GM19324 (cell line): Measurements from ENCODE around the gene USP34.
A peak's percentile ranks its signal among the peaks of the same experiment; 100 is the strongest.
"Not testable (repeated sequence)": the region's sequence is repeated elsewhere in the genome, so short reads cannot be mapped to it uniquely, and the experiment has no call there.

Experiments used
- ATAC-seq: cut with Tn5 transposase; IDR thresholded peaks from one replicate; pipeline ENCODE4 v1.9.1; 2021; ENCODE audit warnings: mild to moderate bottlenecking, moderate library complexity; ENCODE audit not compliant: unreplicated experiment, low FRiP score

USP34 gene

DNA sequence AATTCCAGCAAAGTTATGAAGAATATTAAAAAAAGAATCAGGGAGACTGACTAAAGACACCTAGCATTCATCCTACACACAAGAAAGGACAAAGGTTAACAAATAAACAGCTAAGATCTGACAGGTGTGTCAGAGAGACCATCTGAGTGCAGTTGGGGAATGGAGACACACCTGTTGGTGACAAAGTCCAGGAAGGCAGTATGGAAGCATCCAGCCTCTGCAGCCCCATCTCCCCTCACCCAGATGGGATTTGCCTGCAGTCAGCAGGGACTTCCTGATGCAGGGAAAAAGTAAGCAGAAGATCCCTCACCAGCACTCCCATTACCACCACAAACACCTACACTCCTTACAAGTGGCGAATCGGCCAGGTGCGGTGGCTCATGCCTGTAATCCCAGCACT is 37.9 kb downstream of the USP34 start:
- ATAC-seq, result no peak

DNA sequence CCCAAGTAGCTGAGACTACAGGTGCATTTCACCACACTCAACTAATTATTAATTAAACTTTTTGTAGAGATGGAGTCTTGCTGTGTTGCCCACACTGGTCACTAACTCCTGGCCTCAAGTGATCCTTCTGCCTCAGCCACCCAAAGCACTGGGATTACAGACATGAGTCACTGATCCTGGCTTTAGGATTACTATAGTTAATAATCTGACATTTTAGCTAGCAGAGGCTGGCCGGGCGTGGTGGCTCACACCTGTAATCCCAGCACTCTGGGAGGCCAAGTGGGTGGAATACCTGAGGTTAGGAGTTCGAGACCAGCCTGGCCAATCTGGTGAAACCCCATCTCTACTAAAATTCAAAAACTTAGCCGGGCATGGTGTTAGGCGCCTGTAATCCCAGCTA is 39.5 kb downstream of the USP34 start:
- no peak for ATAC-seq

DNA sequence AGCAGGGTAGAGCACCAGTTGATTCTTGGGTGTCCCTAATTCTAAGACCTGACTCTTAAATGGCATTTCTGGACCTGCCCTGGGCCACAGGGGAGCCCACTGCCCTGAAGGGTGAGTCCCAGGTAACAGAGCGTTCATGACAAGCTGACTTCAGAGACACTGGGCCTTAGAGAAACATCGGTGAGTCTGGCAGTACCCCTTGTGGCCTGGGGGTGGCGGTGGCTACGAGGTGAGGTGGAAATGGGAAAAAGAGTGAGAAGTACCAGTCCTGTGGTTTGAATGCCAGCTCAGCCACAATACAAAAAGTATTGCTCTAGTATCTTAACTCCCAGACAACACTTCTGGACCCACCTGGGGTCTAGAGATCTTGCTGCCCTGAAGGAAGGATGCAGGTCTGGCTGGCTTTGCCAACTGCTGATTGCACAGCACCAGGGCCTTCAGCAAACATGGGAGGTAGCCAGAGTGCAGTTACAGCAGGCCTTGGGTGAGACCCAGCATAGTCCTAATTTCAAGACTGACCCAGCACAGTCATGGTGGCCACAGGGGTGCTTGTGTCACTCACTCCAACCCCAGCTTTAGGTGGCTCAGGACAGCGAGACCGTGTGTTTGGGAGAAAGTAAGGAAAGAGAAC is 44.5 kb downstream of the USP34 start:
- peak; percentile 75 for ATAC-seq

DNA sequence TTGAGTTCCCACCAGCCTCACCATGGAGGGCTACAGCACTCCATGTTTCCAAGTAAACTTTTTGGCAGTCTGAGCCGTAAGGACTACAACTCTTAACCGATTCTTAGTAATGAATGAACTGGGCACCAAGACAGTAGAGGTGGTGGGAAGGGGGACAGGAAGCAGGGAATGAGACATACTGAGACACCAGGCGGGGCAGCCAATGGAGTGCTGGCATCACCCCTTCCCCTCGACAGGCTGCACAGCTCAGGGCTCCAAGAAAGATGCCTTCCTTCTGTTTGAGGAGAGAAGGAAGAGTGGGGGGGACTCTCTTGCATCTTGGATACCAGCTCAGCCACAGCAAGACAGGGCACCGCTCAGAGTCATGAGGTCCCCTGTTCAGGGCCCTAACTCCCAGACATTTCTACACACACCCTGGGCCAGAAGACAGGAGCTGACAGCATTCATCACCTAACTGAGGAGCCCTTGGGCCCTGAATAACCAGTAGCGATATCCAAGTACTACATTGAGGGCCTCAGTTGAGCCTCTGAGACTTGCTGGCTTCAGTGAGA is 45.2 kb downstream of the USP34 start:
- no peak for ATAC-seq

DNA sequence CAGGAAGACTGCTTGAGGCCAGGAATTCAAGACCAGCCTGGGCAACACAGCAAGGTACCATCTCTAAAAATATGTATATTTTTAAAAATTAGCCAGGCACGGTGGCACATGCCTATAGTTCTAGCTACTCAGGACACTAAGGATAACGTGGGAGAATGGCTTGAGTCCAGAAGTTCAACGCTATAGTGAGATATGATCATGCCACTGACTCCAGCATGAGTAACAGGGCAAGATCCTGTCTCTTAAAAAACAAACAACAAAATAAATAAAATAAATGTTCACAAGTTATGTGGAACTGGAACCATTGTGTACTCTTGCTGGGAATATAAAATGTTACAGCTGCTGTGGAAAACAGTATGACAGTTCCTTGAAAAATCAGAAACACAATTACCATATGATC is 47.2 kb downstream of the USP34 start:
- ATAC-seq, result no peak

DNA sequence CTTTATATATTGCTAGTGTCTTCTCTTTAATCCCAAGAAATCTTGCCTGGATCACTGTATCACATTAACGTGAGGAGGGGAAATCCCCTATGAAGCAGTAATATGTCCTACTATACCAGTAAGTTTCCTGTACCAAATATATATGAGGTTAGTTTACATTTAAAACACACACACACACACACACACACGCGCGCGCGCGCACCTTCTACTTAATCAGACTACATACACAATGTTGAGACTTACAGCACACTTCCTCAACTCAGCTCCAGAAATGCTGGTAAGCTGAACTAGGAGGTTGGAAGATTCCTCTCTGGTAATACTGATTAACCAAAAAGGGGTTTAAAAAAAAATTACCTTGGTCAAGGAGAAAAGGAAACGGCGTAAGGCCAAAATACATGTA is 49.3 kb downstream of the USP34 start:
- ATAC-seq, result no peak

DNA sequence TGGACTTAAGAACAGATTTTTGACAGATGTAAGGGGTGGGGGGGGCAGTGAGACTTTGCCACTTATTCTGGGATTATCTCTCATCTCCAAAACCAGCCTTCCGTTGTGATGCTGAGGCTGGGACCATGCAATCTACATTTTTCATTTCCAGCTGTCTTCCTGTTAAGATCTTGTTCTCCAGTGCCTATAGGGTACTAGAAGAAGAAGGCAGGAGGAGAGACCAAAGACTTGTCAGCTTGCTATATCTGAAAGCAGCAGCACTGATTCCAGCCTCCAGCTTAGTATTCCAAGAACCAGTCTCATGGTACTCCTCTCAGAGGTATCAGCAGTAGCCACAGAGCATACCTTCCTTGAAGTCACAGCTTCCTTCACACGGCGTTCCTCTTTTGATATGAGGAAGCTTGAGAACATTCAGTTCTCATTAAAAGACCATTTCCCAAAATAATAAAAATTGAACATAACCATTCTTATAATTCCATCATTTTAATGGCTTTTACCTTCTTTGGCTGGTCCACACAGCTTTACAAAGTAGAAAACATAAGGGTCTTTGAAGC is 49.8 kb downstream of the USP34 start:
- ATAC-seq, result no peak

DNA sequence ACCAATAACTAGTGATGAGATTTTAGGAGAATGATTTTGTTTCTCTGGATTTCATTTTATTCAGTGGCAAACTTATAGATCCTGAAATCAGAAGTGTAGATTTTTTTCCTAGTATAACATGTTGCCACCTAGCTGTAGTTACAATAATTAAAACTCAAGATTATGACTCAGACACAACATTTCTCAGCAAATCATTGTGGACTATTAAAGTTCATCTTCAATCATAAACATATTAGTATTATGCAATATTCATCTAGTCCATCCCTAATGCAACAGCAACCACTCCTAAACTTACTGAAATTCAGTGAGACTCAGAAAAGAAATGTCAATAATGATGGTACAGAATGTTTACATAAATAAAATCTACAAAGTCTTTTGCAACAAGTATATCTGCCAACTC is 51.3 kb downstream of the USP34 start:
- no peak for ATAC-seq

DNA sequence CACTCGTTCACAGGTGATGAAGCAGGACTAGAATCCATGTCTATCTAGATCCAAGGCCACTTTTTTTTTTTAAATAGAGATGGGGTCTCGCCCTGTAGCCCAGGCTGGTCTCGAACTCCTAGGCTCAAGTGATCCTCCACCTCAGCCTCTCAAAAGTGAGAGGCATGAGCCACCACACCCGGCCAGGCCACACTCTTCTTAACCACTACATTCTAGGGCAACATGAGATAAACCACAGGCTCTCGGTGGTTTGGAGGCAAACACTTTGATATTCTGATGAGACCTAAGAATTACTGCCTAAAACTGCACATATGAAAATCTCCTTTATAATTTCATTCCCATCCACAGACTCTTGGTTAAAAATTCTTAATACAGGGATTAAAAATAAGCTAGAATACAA is 51.8 kb downstream of the USP34 start:
- no peak for ATAC-seq

DNA sequence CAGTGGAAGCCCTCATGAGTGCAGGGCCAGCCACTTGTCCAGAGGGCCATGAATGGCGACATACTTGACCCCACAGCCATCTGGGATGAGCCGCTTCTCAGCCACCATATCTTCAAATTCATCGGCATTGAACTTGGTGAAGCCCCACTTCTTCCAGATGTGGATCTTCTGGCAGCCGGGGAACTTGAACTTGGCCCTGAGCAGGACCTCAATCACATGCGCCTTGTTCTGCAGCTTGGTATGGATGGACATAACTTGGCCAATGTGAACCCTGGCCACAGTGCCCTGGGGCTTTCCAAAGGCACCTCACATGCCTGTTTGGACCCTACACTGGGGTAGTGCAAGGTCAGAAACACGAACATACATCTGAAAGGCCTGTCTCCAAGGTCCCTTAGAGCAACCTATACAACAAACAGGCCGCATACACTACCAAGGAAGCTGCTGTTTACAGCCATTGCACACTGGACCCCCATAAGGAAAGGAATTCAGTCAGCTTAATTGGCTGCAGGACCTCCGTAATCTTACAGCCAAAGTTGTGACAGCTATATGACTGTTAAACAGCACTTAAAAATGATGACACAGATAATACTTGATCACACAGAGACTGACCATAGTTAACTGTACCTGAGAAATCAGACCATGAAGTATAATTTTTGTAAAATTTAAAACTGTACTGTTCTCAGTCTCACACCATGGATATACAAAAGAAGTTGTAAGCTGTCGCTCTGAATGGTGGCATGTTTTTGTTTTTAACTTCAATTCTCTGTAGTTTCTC is 53.8 kb downstream of the USP34 start:
- no peak for ATAC-seq

DNA sequence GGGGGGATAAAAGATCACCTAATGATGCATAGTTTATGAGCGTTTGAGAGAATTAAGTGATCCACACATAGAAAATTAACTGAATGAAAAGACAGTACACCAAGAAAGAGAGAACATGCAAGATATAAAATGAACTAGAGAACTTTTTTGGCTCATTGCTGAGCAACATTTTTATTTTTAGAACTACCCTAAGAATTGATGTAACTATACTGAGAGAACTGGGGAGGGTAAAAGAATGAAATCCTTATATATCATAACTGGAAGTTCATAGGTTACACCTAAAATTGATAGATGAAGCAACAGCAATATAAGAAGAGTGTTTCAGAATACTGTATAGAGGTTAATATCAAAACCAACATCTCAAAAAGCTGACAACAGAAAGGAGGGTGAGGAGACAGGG is 55.6 kb downstream of the USP34 start:
- ATAC-seq, result no peak

DNA sequence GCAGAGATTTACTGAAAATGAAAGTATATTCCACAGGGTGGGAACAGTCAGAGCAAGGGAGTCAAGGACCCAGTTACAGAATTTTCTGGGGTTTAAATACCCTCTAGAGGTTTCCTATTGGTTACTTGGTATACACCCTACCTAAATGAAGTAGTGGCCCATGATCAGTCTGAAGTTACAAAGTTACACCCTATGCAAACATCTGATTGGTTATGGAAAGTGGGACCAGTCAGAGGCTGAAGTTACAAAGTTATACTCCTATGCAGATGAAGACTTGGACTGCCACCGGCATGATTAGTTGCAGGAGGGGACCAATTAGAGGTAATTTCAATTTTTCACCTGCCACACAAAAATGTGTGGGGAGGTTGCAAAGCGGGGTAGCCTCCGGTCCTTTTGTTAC is 56.2 kb downstream of the USP34 start:
- no peak for ATAC-seq

DNA sequence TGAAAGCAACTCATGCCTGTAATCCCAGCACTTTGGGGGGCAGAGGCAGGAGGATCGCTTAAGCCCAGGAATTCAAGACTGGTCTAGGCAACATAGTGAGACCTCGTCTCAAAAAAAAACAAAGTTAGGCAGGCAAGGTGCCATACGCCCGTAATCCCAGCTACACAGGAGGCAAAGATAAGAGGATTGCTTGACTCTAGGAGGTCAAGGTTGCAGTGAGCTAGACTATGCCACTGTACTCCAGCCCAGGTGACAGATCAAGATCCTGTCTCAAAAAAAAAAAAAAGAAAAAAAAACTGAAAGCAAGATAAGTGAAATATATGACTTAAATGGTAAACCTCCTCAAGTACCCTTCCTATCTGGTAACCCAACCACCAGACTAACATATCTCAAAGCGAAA is 59.8 kb downstream of the USP34 start:
- ATAC-seq, result no peak

DNA sequence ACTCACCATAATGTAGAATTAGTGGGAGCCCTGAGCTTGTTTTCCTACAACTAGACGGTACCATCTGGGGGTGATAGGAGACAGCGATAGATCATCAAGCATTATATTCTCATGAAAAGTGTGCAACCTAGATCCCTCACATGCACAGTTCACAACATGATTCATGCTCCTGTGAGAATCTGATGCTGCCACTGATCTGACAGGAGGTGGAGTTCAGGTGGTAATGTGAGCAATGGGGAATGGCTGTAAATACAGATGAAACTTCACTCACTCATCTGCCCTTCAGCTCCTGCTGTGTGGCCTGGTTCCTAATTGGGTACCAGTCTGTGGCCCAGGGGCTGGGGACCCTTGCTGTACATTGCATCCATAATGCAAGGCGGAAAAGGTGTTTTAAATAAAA is 60.7 kb downstream of the USP34 start:
- no peak for ATAC-seq

DNA sequence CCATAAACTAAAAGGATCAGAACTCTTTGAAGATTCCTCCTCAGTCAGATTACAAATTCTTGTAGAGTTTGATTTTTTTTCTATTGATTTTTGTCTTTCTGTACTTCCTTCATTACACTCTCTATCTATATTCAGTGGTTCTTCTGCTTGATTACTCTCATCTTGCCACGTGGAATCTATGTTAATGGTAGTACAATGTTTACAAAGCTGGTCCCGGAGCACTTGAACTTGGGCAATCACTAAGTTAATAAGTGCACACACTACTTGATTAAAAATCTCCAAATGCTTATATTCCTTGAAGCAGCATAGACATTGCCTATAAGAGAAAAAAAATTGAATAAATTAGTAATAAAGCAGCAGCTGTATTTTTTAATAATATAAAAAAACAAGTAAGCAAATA is 65.1 kb downstream of the USP34 start:
- ATAC-seq, result no peak

DNA sequence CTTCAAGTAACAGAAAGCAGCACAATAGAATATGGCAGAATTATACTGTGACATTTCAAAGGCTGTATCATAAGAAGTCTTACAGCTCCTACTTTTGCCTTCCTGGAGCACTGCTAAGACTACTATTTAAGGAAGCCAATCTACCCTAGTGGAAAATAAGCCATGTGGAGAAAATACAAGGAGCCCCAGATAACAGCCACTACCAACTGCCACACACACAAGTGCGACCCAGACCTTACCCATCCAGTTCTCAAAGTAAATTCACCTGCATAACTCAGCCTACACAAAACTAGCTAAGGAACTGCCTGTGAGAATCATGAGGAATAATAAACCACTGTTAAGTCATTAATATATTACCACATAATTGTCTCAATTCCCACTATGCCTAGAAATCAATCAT is 66.4 kb downstream of the USP34 start:
- ATAC-seq, result no peak

DNA sequence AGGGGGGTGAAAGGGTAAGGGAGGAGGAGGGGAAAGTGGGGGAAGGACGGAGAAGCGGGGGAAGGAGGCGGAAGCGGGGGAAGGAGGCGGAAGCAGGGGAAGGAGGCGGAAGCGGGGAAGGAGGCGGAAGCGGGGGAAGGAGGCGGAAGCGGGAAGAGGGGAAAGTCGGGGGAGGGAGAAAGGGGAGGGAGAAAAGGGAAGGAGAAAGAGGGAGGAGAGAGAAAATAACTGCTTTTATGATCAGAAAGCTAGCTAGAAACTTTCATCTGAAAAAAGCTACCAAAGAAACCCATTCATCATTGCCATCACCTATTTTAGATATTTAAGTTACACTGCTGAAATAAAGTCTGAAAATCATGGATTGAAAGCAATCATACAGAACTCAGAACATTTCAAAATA is 72.5 kb downstream of the USP34 start:
- ATAC-seq, result no peak

DNA sequence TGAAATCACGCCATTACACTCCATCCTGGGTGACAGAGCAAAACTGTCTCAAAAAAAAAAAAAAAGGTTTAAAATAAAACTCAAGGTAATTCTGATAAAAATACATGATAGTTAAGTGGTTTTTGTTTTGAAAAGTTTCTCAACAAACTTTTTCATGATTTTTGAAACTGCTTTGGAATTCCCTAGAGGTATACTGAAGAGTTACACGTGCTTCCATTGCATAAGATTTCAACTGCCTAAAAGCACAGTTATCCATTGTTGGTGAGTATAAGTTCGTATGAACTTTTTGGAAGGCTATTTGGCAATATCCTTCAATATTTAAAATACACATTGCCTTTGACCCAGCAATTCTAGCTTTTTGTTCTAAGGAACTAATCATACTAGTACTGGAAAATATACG is 74.9 kb downstream of the USP34 start:
- no peak for ATAC-seq

DNA sequence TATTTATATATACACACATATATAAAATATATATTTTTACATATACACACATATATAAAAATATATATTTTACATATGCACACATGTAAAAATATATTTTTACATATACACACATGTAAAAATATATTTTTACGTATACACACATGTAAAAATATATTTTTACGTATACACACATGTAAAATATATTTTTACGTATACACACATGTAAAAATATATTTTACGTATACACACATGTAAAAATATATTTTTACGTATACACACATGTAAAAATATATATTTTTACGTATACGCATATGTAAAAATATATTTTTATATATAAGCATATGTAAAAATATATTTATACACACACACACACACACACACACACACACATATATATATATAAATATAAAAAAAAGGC is 83.3 kb downstream of the USP34 start:
- not testable (repeated sequence) for ATAC-seq

DNA sequence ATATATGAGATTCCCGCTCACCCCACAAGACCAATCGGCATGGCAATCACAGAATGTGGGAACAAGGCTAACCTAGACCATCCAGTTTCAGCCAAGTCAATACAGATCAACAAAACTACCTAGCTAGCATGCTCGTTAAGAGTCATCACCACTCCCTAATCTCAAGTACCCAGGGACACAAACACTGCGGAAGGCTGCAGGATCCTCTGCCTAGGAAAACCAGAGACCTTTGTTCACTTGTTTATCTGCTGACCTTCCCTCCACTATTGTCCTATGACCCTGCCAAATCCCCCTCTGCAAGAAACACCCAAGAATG is 90.0 kb downstream of the USP34 start:
- ATAC-seq, result not testable (repeated sequence)

DNA sequence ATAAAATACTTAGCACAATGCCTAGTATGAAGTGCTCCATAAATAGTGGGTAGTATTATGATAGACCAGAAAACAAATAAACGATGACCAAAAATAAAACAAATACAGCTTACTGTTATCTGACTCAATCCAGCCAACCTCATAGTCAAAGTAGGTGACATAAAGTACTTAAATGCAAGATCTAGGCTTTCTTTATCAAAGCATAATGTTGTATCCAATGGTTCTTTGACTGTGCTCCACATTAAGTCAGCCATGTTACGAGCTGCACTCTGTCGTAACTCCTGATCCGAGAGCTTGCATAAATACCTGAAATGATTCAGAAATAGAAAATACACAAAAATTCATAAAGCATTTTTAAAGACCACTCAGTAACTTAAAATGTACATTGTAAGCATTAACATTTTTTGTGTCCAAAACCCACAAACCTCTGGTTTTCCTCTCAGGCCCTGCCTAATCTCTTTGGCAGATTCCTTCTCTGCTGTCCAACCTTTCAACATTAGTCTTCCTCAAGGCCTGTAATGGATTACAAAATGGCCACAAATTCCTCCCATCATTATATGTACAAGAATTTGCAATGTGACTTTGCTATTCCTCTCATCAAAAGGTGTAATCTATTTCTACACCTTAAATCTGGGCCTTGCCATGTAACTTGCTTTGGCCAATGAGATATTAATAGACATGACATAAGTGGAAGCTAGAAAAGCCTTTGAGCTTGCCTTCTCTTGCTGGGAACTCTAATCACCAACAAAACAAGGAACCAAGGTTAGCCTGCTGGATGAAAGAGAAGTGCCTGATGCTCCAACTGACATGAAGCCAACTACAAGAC is 90.6 kb downstream of the USP34 start:
- no peak for ATAC-seq
